OCI-LY7 (cell line): ENCODE results near the gene MIOX.

Source experiments
- CTCF ChIP-seq: fragments of 200-600 bp; sonication (generic); conservative IDR thresholded peaks from 2 replicates; pipeline ENCODE4 v1.5.1; 2014; ENCODE audit warnings: mild to moderate bottlenecking, antibody characterized with exemption, low read length, moderate library complexity, mixed read lengths
- EZH2phosphoT487 ChIP-seq: fragments of 200-600 bp; sonication (generic); IDR thresholded peaks from 2 replicates; pipeline ENCODE4 v1.6.1; 2018; ENCODE audit warnings: low read depth, borderline replicate concordance, mild to moderate bottlenecking, mixed run types, antibody characterized with exemption, low read length, moderate library complexity, mixed read lengths

- TF ChIP-seq CTCF (no peak), EZH2phosphoT487 (no peak)
These were observed 36.8 kb downstream of the MIOX start for GRCh38 chr22:50523458-50523805.
